GM18507 (cell line): ENCODE results near the gene KDELR1.
"Not testable (repeated sequence)": the region's sequence is repeated elsewhere in the genome, so short reads cannot be mapped to it uniquely, and the experiment has no call there.

Experiments
- DNase-seq: peaks from one replicate; pipeline ENCODE4 v3.0.0; 2011; ENCODE audit warnings: low read depth; ENCODE audit not compliant: insufficient read length; ENCODE audit errors: extremely low spot score
- FAIRE-seq: peaks from 2 replicates; lab custom pipeline; 2011; peaks lifted over from hg19 to GRCh38; lab: Jason Lieb, UNC

Gene KDELR1

DNA sequence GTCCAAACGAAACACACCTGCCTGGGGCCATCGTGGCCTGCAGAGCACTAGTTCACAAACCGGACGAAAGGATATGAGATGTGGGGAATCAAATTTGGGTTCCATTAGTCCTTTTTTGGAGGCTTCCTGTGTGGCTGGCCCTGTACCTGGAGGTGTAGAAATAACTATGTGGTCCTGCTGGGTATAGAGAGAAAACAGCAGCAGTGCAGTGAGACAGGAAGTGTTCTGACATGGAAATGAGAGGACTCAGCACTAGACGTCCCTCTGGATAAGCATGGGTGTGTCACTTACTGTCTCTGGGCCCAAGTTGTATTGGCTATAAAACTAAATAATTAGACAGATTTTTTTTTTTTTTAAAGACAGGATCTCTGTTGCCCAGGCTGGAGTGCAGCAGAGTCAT lies 12.3 kb downstream of the KDELR1 start:
- no peak for FAIRE-seq
- DNase-seq: no peak

DNA sequence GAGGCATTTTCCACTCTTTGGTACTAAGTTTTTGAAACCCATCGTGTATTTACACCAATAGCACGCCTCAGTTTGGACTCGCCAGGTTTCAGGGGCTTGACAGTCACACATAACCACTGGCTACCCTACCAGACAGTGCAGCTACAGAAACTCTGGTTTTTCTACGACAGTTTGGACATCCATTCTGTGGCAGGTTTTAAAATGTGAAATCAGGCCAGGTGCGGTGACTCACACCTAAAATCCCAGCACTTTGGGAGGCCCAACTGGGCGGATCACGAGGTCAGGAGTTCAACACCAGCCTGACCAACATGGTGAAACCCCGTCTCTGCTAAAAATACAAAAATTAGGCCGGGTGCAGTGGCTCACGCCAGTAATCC lies 13.2 kb downstream of the KDELR1 start:
- no peak for DNase-seq
- FAIRE-seq: no peak

DNA sequence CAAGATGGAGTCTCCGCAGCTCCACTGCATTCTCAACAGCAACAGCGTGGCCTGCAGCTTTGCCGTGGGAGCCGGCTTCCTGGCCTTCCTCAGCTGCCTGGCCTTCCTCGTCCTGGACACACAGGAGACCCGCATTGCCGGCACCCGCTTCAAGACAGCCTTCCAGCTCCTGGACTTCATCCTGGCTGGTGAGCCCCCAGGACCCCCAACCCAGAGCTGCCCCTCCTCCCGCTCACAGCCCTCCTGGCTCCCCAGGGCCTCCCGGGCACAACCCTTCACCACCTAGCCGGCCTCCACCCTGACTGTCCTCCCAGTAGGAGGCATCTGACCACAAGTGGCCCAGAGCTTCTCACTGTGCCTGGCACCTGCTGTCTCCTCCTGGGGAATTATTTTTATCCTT lies 17.8 kb downstream of the KDELR1 start:
- no peak for FAIRE-seq

DNA sequence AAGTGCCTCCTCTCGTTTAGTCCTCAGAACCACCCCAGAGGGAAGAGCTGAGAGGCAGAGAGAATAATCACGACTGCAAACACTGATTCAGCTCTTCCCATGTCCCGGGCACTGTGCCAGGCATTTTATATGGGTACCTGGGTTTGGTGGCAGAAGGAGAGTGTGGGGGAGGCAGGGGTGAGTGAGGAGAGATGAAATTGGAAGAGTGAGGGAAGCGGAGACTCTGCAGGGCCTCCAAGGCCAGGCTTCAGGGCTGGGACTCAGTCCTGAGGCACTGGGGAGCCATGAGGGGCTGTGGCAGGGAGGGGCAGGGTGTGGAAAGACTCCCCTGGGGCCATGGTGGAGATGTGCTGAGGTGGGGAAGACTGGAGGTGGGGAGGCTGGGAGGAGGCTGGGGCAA lies 18.4 kb downstream of the KDELR1 start:
- FAIRE-seq (no peak), DNase-seq (no peak)

More for the DNA sequence above, 17.8 kb downstream of the KDELR1 start:
- DNase-seq: no peak

DNA sequence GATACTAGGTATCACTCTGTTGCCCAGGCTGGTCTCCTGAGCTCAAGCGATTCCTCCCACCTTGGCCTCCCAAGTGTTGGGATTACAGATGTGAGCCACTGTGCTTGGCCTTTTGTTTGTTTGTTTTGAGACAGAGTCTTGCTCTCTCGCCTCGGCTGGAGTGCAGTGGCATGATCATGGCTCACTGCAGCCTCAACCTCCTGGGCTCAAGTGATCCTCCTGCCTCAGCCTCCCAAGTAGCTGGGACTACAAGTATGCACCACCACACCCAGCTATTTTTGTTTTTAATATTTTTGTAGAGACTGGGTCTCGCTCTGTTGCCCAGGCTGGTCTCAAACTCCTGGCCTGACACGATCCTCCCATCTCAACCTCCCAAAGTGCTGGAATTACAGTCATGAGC lies 19.6 kb downstream of the KDELR1 start:
- DNase-seq, FAIRE-seq: not testable (repeated sequence)

DNA sequence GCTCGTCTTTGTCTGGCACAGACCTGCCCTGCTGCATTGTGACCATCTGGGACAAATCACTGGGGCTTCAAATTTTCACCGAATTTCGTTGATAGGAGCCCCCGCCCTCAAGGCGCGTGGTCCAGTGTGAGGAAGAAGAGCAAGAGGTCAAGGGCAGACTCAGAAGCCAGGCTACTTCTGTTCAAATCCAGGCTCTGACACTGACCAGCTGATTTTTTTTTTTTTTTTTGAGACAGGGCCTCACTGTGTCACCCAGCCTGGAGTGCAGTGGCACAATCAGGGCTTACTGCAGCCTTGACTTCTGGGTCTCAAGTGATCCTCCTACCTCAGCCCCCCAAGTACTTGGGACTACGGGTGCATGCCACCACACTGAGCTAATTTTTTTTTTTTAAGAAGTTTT lies 20.0 kb downstream of the KDELR1 start:
- no peak for FAIRE-seq

DNA sequence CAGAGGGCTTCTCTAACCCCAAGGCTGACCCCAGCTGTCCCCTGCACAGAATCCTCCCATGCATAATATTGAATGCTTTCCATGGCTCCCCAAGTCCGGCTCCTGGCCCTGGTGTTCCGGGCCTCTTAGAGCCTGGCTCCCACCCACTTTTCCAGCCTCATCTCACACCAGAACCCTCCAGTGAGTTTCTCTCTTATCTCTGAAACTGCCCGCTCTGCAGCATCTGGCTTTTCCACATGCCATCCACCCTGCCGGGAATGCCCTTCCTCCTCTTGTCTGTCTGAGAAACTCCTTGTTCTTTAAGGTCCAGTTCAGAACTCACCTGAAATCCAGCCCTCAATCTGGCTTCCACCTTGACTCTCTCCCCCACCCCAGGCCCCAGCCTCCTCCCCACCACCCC lies 20.4 kb downstream of the KDELR1 start:
- DNase-seq: no peak
- no peak for FAIRE-seq

More for the DNA sequence above, 20.0 kb downstream of the KDELR1 start:
- no peak for DNase-seq

DNA sequence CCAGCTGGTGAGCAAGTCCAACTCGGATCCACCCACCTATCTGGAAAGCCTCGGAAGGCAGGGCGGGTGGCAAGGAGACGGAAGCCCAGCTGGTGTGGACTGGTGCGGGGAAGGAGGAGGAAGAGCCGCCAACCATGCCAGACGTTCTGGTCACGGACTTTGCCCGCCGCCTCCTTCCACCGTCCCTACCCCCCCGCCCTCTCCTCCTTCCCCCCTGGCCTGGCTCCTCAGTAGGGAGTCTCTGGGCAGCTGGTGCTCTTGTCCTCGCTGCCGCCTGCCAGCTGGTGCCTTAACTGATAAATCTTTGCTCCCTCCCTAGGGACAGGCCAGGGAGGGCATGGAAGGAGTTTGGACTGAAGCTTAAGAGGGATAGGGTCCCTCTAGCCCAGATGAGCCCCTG lies 22.4 kb downstream of the KDELR1 start:
- DNase-seq: no peak
- no peak for FAIRE-seq

DNA sequence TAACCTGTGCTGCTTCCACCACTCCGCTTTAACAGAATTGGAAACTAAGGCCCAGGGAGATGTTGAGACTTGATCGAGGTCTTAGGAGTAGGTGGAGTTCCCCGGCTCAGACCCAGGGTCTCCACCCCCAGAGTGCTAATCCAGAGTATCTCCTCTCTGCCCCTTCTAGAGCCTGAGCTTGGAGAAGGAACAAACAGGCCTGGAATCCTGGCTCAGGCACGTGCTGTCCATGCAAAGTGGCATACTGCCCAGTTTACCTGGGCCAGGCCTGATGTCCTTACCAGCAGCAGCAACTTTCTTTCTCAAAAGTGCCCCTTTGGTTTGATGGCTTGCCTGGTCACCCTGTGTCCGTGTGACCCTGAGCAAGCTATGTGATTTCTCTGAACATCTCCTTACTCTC lies 23.5 kb downstream of the KDELR1 start:
- DNase-seq (no peak), FAIRE-seq (no peak)

DNA sequence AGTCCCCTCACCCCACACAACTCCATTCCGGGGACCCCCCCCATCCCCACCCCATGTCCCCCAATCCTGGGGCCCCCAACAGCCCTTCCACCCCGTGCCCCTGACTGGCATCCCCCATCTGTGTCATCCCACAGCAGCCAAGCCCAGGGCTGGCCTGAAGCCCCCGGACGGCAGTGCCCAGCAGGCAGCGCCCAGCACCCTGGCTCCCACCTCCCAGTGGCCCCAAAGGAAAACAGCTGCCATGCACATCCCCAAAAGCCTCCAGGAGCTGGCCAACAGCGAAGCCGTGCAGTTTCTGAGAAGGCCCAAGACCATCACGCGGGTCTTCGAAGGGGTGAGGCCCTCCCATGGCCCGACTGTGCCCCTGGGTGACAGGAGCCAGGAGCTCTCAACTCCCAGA lies 25.7 kb downstream of the KDELR1 start:
- DNase-seq (no peak), FAIRE-seq (no peak)

DNA sequence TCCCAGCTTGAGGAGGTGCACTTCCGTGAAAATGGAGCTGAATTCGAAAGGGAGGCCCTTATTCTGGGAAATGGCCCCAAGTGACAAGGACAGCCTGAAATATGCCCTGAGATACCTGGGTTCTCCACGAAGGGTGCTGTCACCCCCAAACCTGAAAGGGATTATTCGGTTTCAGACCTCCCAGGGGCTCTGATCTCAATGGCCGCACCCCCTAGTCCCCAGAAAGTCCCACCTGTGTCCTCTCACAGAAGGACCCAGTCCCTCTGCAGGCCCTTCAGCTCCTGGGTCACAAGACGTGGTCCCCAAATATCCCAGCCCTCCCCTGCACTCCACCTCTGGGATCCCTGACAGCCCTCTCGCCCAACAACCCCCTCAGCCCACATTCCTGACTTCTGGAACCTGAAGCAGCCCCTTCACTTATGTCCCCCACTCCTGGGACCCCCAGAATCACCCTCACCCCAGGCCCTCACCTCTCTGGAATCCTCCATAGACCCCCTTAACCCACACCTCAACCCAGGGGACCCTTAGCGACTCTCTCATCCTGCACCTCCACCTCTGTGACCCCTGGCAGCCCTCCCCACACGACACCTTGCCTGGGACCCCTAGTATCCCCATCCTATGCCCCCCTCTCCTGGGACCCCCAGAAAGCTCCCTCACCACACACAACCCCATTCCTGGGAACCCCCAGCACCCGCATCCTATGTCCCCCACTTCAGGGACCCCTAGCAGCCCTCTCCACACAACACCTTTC lies 26.6 kb downstream of the KDELR1 start:
- DNase-seq: no peak
- no peak for FAIRE-seq

DNA sequence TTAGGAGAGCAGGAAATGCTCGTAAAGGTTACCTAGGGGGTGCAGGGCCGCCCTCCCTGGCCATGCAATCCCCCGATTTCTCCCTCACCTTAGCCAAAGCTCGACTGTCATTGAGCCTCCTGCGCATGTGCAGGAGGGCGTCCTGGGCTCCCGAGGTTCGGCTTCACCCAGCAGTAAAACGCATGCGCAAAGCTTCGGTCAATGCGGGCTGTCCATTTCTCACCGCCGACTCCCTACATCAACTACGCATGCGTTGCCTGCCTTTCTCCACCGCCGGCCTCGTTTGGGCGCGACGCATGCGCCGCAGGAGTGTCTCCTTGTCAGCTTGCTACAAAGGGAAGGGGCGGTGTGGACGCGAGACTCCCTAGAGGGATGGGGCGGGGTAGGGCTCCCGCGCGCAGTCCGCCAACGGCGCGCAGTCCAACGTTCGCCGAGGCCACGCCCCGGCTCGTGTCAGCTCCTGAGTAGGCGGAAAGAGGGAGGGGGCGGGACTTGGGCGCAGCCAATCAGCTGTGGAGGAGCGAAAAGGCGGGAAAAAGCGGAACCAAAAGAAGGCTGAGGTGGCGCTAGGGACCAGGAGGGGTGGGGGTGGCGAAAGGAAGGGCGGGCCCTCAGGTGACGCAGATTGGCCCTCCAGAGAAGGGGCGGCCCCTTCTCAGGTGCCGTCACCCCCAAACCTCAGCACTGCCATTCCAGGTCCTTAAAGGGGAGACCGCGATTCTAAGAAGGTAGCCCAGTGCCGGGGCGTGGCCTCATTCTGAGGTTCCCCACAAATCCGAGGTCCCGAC lies 27.3 kb downstream of the KDELR1 start, which contains the start of the genes SYNGR4 and TMEM143:
Gene SYNGR4 (plus strand): TSS at position 558 of the 788 bp plus-strand sequence. CDS start 1,476 bp downstream, outside the sequence.
Gene TMEM143 (minus strand): TSS at position 131 of the 788 bp plus-strand sequence. CDS start 20 bp downstream, at position 111.
- DNase-seq: peak; percentile 97
- peak; percentile 100 for FAIRE-seq

DNA sequence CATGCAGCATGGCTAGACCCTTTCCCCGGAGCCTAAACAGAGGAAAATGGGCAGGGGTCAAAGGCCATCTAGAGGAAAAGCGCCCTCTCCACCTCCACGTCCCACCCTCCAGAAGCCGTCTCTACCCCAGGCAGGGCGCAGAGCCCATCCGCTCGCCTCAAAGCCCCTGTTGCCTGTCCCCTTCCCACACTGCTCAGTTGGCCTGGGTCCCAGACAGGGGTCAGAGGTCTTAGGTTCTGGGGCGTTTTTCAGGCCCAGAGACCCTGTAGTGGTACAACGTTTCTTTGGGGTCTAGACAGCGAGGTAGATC lies 27.9 kb downstream of the KDELR1 start:
- FAIRE-seq: no peak
- no peak for DNase-seq

DNA sequence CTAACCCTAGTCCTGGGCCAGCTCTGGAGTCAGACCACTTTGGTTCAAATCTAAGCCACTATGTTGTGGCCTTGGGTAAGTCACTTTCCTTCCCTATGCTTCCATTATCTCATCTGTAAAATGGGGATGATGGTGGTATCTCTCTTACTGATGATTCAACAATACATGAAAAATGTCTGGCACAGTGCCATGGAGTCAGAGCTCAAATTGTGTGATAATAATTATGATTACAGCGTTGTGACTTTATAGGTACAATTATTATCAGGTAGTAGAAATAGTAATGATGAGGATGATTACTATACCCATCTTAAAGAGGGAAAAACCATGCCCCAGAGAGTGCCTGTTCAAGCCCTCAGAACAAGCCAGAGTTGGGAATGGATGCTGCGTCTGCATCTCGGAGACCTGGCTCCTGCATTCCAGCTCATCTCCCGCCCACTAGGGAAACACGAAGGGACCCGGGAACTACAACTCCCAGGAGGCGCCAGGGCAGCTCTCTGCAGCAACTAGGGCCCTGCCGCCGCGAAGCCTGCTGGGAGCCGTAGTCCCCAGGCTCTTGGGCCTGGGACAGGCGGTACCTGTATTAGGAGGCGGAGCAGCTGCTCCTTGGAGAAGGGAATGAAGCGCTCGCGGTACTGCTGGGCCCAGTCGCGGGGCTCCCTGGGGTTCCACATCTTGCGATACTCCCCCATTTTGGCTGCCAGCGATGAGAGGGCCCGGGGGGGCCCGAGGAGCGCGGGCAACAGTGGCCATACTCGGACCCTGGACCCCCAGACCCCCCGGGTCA lies 28.4 kb downstream of the KDELR1 start:
- peak; percentile 79 for DNase-seq
- FAIRE-seq: peak; percentile 97

DNA sequence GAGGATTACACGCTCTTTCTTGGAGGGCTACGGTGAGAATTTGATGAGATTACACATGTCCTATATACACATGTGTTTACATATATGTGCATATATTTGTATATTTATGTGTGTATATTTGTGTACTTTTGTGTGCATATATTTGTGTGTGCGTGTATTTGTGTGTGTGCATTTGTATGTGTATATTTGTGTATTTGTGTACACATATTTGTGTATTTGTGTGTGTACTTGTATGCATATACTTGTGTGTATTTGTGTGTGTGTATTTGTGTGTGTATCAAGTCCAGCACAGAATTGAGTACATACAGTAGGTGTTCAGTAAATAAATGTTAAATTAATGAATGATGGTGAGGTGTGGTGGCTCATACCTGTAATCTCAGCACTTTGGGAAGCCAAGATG lies 29.4 kb downstream of the KDELR1 start:
- FAIRE-seq (no peak), DNase-seq (no peak)

DNA sequence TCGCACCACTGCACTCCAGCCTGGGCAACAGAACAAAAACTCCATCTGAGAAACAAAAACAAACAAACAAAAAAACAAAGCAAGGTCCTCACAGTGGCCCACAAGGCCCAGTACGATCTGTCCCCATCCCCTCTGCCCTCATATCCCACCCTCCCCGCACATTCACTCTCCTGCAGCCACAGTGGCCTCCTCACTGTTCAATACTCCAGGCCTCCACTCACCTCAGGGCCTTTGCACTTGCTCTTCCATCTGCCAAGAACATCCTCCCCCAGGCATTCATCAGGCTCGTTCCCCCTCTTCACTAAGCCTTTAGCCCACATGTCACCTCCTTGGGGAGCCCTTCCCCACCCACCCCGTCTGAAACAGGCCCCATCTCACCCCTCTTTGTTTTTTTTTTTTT lies 32.2 kb downstream of the KDELR1 start:
- no peak for FAIRE-seq

DNA sequence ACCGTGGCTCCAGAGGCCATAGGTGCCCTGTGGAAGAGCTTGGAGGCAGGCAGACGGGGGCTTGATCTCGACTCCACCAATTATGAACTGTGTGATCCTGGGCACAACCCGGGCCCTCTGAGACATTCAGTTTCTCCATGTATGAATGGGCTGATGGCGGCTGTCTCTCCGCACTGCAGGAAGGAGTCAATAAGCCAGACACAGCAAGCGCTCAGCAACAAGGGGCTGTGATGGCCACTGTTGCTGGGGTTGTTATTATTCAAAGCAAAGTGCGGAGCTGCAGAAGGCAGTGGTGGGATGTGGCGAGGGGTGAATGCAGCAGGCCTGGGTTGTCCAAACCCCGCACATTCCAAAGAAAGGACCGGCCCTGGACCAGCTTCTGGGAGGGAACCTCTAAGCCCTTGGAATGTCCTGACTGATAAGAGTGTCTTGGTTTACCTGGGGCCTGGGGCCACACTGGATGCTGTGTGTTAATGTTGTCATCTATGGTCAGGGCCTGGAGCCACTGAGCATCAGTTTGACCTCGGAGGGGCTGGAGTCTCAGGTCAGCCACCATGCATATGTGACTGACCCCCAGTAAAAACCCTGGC lies 35.9 kb downstream of the KDELR1 start:
- no peak for FAIRE-seq
- DNase-seq: no peak

More for the DNA sequence above, 32.2 kb downstream of the KDELR1 start:
- DNase-seq: no peak

DNA sequence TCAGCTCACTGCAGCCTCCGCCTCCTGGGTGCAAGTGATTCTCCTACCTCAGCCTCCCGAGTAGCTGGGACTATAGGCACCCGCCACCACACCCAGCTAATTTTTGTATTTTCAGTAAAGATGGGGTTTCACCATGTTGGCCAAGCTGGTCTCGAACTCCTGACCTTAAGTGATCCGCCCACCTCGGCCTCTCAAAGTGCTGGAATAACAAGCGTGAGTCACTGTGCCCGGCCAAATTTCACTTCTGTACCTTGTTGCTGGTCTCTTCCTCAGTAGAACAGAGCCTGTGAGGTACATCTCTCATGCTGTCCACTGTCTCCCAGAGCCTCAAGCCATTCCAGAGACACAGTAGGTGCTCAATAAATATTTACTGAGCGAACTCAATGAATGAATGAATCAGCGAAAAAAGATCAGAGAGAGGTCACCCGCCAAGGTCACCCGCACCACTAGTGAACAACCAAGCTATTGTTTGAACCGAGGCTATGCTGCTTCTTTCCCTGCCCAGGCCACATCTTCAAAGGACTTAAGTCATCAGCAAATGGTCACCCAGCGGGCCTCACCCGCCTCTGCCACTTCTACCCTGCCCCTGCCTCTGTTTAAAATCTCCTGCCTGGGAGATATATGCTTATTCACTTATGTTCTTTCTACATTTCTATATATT lies 36.9 kb downstream of the KDELR1 start:
- no peak for DNase-seq
- FAIRE-seq: no peak

DNA sequence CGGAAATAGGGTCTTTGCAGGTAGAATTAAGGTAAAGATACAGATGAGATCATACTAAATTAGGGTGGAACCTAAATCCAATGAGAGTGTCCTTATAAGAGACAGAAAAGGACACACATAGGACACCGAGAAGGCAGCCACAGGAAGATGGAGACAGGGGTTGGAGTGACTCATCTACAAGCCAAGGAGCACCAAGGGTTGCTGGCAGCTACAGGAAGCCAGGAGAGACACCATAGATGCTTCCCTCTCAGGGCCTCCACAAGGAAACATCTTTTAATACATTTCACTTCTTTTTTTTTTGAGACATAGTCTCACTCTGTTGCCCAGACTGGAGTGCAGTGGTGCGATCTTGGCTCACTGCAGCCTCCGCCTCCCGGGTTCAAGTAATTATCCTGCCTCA lies 37.7 kb downstream of the KDELR1 start:
- DNase-seq: no peak
- FAIRE-seq: no peak
